Smooth muscle cell (in vitro differentiated cells): ENCODE results near the gene COPG1. TPM values are rescaled to one million over a fixed set of nuclear protein-coding genes. Genes with fewer than 3 reads are reported as not detected.

Experiments used
- DNase-seq: peaks from one replicate; lab custom pipeline; 2025; ENCODE audit not compliant: unreplicated experiment; lab: John Stamatoyannopoulos, UW
- H2AFZ ChIP-seq: fragments of 200-600 bp; sonication (generic); 2 replicates; pipeline ENCODE4 v1.6.0; 2016; ENCODE audit warnings: antibody characterized with exemption, low read depth, mild to moderate bottlenecking
- H3F3A ChIP-seq: fragments of 200-600 bp; sonication (generic); 2 replicates; pipeline ENCODE4 v1.6.0; 2017; ENCODE audit warnings: antibody characterized with exemption, low read depth
- H3K27ac ChIP-seq: fragments of 200-600 bp; sonication (generic); 2 replicates; pipeline ENCODE4 v1.5.1; 2016; ENCODE audit warnings: low read depth, mild to moderate bottlenecking
- H3K27me3 ChIP-seq: fragments of 200-600 bp; sonication (generic); 2 replicates; pipeline ENCODE4 v1.6.1; 2016; ENCODE audit warnings: low read depth, mild to moderate bottlenecking
- H3K36me3 ChIP-seq: fragments of 200-600 bp; sonication (generic); 2 replicates; pipeline ENCODE4 v1.5.1; 2016; ENCODE audit warnings: low read depth
- H3K4me1 ChIP-seq: fragments of 200-600 bp; sonication (generic); 2 replicates; pipeline ENCODE4 v1.5.1; 2016; ENCODE audit warnings: low read depth
- H3K4me2 ChIP-seq: fragments of 200-600 bp; sonication (generic); 2 replicates; pipeline ENCODE4 v1.6.0; 2016; ENCODE audit warnings: mild to moderate bottlenecking
- H3K4me3 ChIP-seq: fragments of 200-600 bp; sonication (generic); 2 replicates; pipeline ENCODE4 v1.5.1; 2016; ENCODE audit warnings: mild to moderate bottlenecking
- H3K79me2 ChIP-seq: fragments of 200-600 bp; sonication (generic); 2 replicates; pipeline ENCODE4 v1.6.0; 2016; ENCODE audit warnings: low read depth, mild to moderate bottlenecking
- H3K9ac ChIP-seq: fragments of 200-600 bp; sonication (generic); 2 replicates; pipeline ENCODE4 v1.6.0; 2016; ENCODE audit warnings: low read depth
- H3K9me3 ChIP-seq: fragments of 200-600 bp; sonication (generic); replicated peaks from 2 replicates; pipeline ENCODE4 v1.5.1; 2016; ENCODE audit warnings: low read depth
- H4K20me1 ChIP-seq: fragments of 200-600 bp; sonication (generic); 2 replicates; pipeline ENCODE4 v1.6.0; 2016; ENCODE audit warnings: low read depth
- WGBS: methylation state at CpG from one replicate; pipeline ENCODE4 v1.1.7; 2016; ENCODE audit warnings: low lambda C conversion rate; 5-methylcytosine and 5-hydroxymethylcytosine counted together
- polyA plus RNA-seq: library from polyadenylated mRNA; unstranded; fragments of >200 nt; fragmentation: Nextera tagmentation; extraction: Ambion mirVana; gene quantifications from 2 replicates; pipeline ENCODE4 v1.2.1, GENCODE V29; 2016
- total RNA-seq: library from RNA; depleted of rRNA; stranded (reverse); fragments of >200 nt; gene quantifications from 2 replicates; pipeline ENCODE4 v1.2.3, GENCODE V29; 2014
- TF ChIP-seq, protein P1 (sequence below): fragments of 200-600 bp; sonication (generic); IDR thresholded peaks from 2 replicates; pipeline ENCODE4 v1.5.1; 2017; ENCODE audit warnings: borderline replicate concordance, mild to moderate bottlenecking, antibody characterized with exemption; ENCODE audit not compliant: insufficient read depth, poor library complexity, severe bottlenecking

Gene COPG1
- total and polyA plus RNA-seq, 2 experiments from 2014 or later: 177 to 265 TPM

GRCh38 chr3:129233538-129233937, 15.9 kb upstream of the COPG1 start:
- no peak overlapping the region for H3K27ac ChIP-seq
- H3F3A ChIP-seq: peaks cover 3% of the 10 kb centered on the region
- no peaks in the 10 kb centered on the region for H3K36me3 ChIP-seq
- no peak overlapping the region for H3K9ac ChIP-seq
- H3K4me3 ChIP-seq: no peak overlapping the region
- no peaks in the 10 kb centered on the region for H3K27me3 ChIP-seq
- H3K4me1 ChIP-seq: no peaks in the 10 kb centered on the region
- H3K9me3 ChIP-seq: no peaks in the 10 kb centered on the region
- H3K4me2 ChIP-seq: no peak overlapping the region
- 89% methylated on average over 4 of the region's 4 CpGs for WGBS
- H4K20me1 ChIP-seq: no peaks in the 10 kb centered on the region
- DNase-seq: no peak
- TF ChIP-seq, protein P1, sequence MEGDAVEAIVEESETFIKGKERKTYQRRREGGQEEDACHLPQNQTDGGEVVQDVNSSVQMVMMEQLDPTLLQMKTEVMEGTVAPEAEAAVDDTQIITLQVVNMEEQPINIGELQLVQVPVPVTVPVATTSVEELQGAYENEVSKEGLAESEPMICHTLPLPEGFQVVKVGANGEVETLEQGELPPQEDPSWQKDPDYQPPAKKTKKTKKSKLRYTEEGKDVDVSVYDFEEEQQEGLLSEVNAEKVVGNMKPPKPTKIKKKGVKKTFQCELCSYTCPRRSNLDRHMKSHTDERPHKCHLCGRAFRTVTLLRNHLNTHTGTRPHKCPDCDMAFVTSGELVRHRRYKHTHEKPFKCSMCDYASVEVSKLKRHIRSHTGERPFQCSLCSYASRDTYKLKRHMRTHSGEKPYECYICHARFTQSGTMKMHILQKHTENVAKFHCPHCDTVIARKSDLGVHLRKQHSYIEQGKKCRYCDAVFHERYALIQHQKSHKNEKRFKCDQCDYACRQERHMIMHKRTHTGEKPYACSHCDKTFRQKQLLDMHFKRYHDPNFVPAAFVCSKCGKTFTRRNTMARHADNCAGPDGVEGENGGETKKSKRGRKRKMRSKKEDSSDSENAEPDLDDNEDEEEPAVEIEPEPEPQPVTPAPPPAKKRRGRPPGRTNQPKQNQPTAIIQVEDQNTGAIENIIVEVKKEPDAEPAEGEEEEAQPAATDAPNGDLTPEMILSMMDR: no peak
- no peaks in the 10 kb centered on the region for H3K79me2 ChIP-seq
- no peak overlapping the region for H2AFZ ChIP-seq

GRCh38 chr3:129234441-129234840, 15.0 kb upstream of the COPG1 start:
- no peaks in the 10 kb centered on the region for H3K79me2 ChIP-seq
- no peak overlapping the region for H3K4me3 ChIP-seq
- peaks cover 3% of the 10 kb centered on the region for H3F3A ChIP-seq
- no peaks in the 10 kb centered on the region for H3K4me1 ChIP-seq
- H3K27me3 ChIP-seq: no peaks in the 10 kb centered on the region
- no peaks in the 10 kb centered on the region for H4K20me1 ChIP-seq
- no peak overlapping the region for H2AFZ ChIP-seq
- 80% methylated on average over 3 of the region's 3 CpGs for WGBS
- no peaks in the 10 kb centered on the region for H3K9me3 ChIP-seq
- no peak overlapping the region for H3K27ac ChIP-seq
- TF ChIP-seq, protein P1: no peak
- no peaks in the 10 kb centered on the region for H3K36me3 ChIP-seq
- no peak for DNase-seq
- H3K4me2 ChIP-seq: no peak overlapping the region
- no peak overlapping the region for H3K9ac ChIP-seq

DNA sequence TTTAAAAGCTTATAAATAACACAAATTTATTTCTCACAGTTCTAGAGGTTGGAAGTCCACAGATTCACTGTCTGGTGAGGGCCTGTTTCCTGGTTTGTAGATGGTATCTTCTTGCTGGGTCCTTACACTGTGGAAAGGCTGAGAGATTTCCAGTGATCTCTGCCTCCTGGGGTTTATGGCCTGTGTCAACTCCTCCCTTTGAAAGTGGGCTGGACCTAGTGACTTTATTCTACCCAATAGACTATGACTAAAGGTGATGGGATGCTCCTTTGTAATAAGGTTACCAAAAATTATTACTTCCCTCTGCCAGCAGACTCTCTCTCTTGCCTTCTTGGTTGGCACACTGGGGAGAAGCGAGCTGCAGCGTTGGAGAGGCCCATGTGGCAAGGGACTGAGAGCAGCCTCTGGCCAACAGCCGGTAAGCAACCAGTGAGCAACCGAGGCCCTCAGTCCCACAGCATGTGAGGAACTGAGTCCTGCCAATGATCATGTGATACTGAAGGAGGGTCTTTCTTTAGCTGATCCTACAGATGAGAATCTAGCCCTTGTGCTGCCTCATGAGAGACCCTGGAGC, 14.0 kb upstream of the COPG1 start:
- Histone ChIP-seq H3K4me3 (no peak overlapping the region), H3K4me1 (no peaks in the 10 kb centered on the region), H3K27ac (no peak overlapping the region), H3K27me3 (no peaks in the 10 kb centered on the region), H4K20me1 (no peaks in the 10 kb centered on the region), H3F3A (peaks cover 3% of the 10 kb centered on the region), H2AFZ (no peak overlapping the region), H3K9ac (no peak overlapping the region), H3K9me3 (no peaks in the 10 kb centered on the region), H3K36me3 (no peaks in the 10 kb centered on the region), H3K4me2 (no peak overlapping the region), H3K79me2 (no peaks in the 10 kb centered on the region)
- WGBS: 96% methylated on average over 4 of the region's 4 CpGs
- TF ChIP-seq, protein P1: no peak
- no peak for DNase-seq
